ENCODE results near the gene LZTS2. TPM values are rescaled to one million over a fixed set of nuclear protein-coding genes. Genes with fewer than 3 reads are reported as not detected.

The LZTS2 gene
- total and polyA plus RNA-seq, 2 of the 8 experiments (the other 6 are each of a cell fraction or from before 2014, with no cell fraction given), result 75.7 to 99.5 TPM

- TF ChIP-seq POLR2A (IDR thresholded peaks at IDR 0.05; ENCODE audit: control extremely low read depth in 1 of 2, low read depth in 2 of 2, low read length in 2 of 2), result peak in 1 of 2 experiments; percentile 68; a peak in 2 of 3 replicates
- TF ChIP-seq, protein P1, sequence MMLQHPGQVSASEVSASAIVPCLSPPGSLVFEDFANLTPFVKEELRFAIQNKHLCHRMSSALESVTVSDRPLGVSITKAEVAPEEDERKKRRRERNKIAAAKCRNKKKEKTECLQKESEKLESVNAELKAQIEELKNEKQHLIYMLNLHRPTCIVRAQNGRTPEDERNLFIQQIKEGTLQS (IDR thresholded peaks at IDR 0.05; ENCODE audit: insufficient read depth, low read depth, low read length), result peak; percentile 51
- no peak for TF ChIP-seq SIN3A (conservative IDR thresholded peaks at IDR 0.05 in 1 of 2, IDR thresholded peaks at IDR 0.05 in 1 of 2; ENCODE audit: low read depth in 1 of 2, low read length in 2 of 2)
- no peak for TF ChIP-seq CHD1 (IDR thresholded peaks at IDR 0.05; ENCODE audit: low read depth, low read length)
- TF ChIP-seq ASH2L (IDR thresholded peaks at IDR 0.05; ENCODE audit: low read length), result peak; percentile 48
- no peak for TF ChIP-seq SIX5 (IDR thresholded peaks at IDR 0.05; ENCODE audit: low read depth, low read length)
- TF ChIP-seq PHF8 (conservative IDR thresholded peaks at IDR 0.05; ENCODE audit: low read depth, low read length), result peak; percentile 32
- no peak for TF ChIP-seq SUZ12 (IDR thresholded peaks at IDR 0.05; ENCODE audit: low read length)
- TF ChIP-seq EP300 (IDR thresholded peaks at IDR 0.05; ENCODE audit: borderline replicate concordance in 1 of 2, low read depth in 2 of 2, low read length in 2 of 2), result no peak
Measured at GRCh38 chr10:100996678-100997359, 2.8 kb upstream of the LZTS2 start (continued).
